OCI-LY3 (cell line): ENCODE measurements around the gene PARK7.
"Not testable (repeated sequence)": the region's sequence is repeated elsewhere in the genome, so short reads cannot be mapped to it uniquely, and the experiment has no call there.

Experiments used
- H2AFZ ChIP-seq: fragments of 200-600, 300-600 bp; shearing (Covaris generic); 2 replicates; pipeline ENCODE4 v1.6.0; 2014; ENCODE audit warnings: antibody characterized with exemption, low read depth, low read length
- H3K27ac ChIP-seq: fragments of 200-600, 300-600 bp; sonication (generic); 2 replicates; pipeline ENCODE4 v1.5.1; 2014; ENCODE audit warnings: mild to moderate bottlenecking, low read length, moderate library complexity, mixed read lengths
- H3K27me3 ChIP-seq: fragments of 200-600, 300-600 bp; sonication (generic); 2 replicates; pipeline ENCODE4 v1.6.1; 2014; ENCODE audit warnings: low read depth, low read length, mixed read lengths
- H3K36me3 ChIP-seq: fragments of 200-600, 300-600 bp; sonication (generic); replicated peaks from 2 replicates; pipeline ENCODE3; 2014; ENCODE audit warnings: low read depth, low read length, mixed read lengths
- H3K4me1 ChIP-seq: fragments of 300-600, 200-600 bp; sonication (generic); 2 replicates; pipeline ENCODE4 v1.6.1; 2014; ENCODE audit warnings: low read length, mixed read lengths
- H3K4me2 ChIP-seq: fragments of 200-600, 300-600 bp; sonication (generic); 2 replicates; pipeline ENCODE4 v1.6.1; 2014; ENCODE audit warnings: low read length, mixed read lengths
- H3K4me3 ChIP-seq: fragments of 300-600, 200-600 bp; sonication (generic); 2 replicates; pipeline ENCODE4 v1.5.1; 2014; ENCODE audit warnings: antibody characterized with exemption, mild to moderate bottlenecking, low read length, moderate library complexity
- H3K79me2 ChIP-seq: fragments of 300-600, 200-600 bp; shearing (Covaris generic); 2 replicates; pipeline ENCODE4 v1.6.1; 2014; ENCODE audit warnings: mild to moderate bottlenecking, low read length, mixed read lengths
- H3K9ac ChIP-seq: fragments of 300-600, 200-600 bp; shearing (Covaris generic); 2 replicates; pipeline ENCODE4 v1.6.0; 2014; ENCODE audit warnings: mild to moderate bottlenecking, low read length, moderate library complexity
- H3K9me3 ChIP-seq: fragments of 200-600, 300-600 bp; shearing (Covaris generic); 2 replicates; pipeline ENCODE4 v1.6.1; 2014; ENCODE audit warnings: low read length, mixed read lengths; ENCODE audit not compliant: insufficient read depth
- H4K20me1 ChIP-seq: fragments of 200-600, 300-600 bp; sonication (generic); 2 replicates; pipeline ENCODE4 v1.6.1; 2016; ENCODE audit warnings: low read length, mixed read lengths; ENCODE audit not compliant: insufficient read depth
- CTCF ChIP-seq: fragments of 200-600, 300-600 bp; sonication (generic); IDR thresholded peaks from 2 replicates; pipeline ENCODE4 v1.5.1; 2014; ENCODE audit warnings: antibody characterized with exemption, low read length, low read depth
- EZH2phosphoT487 ChIP-seq: fragments of 200-600 bp; shearing (Covaris generic); IDR thresholded peaks from 2 replicates; pipeline ENCODE4 v1.6.1; 2018; ENCODE audit warnings: antibody characterized with exemption, mixed run types, low read depth

PARK7 gene

GRCh38 chr1:7943251-7943650, 18.3 kb upstream of the PARK7 start:
- H4K20me1 ChIP-seq, result no peaks in the 10 kb centered on the region
- H3K27ac ChIP-seq, result no peak overlapping the region
- H3K9ac ChIP-seq, result no peak overlapping the region
- H3K4me2 ChIP-seq, result no peak overlapping the region
- no peaks in the 10 kb centered on the region for H3K27me3 ChIP-seq
- peaks cover 8% of the 10 kb centered on the region; the same call in 1 of the 2 replicates for H3K4me1 ChIP-seq
- H3K36me3 ChIP-seq, result no peaks in the 10 kb centered on the region
- H3K4me3 ChIP-seq, result no peak overlapping the region
- H3K9me3 ChIP-seq, result no peaks in the 10 kb centered on the region
- H3K79me2 ChIP-seq, result no peaks in the 10 kb centered on the region
- TF ChIP-seq CTCF, result no peak
- no peak for TF ChIP-seq EZH2phosphoT487
- H2AFZ ChIP-seq, result no peak overlapping the region

- TF ChIP-seq EZH2phosphoT487 (no peak), CTCF (no peak)
Observed at GRCh38 chr1:7948960-7949359, 12.6 kb upstream of the PARK7 start.

GRCh38 chr1:7952791-7953190, 8.7 kb upstream of the PARK7 start:
- H2AFZ ChIP-seq, H3K4me1 ChIP-seq, H3K27me3 ChIP-seq, H3K9me3 ChIP-seq, H3K4me3 ChIP-seq, H3K9ac ChIP-seq, H3K36me3 ChIP-seq, H4K20me1 ChIP-seq, H3K27ac ChIP-seq, H3K79me2 ChIP-seq, H3K4me2 ChIP-seq: not testable (repeated sequence)

More at GRCh38 chr1:7948960-7949359, 12.6 kb upstream of the PARK7 start:
- Histone ChIP-seq H3K27me3 (no peaks in the 10 kb centered on the region), H2AFZ (no peak overlapping the region), H3K4me3 (no peak overlapping the region), H3K27ac (no peak overlapping the region), H3K4me2 (no peak overlapping the region), H3K36me3 (no peaks in the 10 kb centered on the region), H3K79me2 (no peaks in the 10 kb centered on the region), H3K4me1 (no peaks in the 10 kb centered on the region), H3K9ac (no peak overlapping the region), H4K20me1 (no peaks in the 10 kb centered on the region), H3K9me3 (no peaks in the 10 kb centered on the region)

- Histone ChIP-seq H3K4me1 (no peaks in the 10 kb centered on the region), H2AFZ (peak overlapping the region; percentile 88), H3K4me3 (peak overlapping the region; percentile 87), H3K9ac (peak overlapping the region; percentile 78), H3K36me3 (no peaks in the 10 kb centered on the region), H4K20me1 (no peaks in the 10 kb centered on the region), H3K27me3 (no peaks in the 10 kb centered on the region), H3K9me3 (no peaks in the 10 kb centered on the region), H3K27ac (peak overlapping the region; percentile 71), H3K79me2 (no peaks in the 10 kb centered on the region), H3K4me2 (peak overlapping the region; percentile 86)
- TF ChIP-seq CTCF (no peak), EZH2phosphoT487 (no peak)
Observed at GRCh38 chr1:7953850-7954609, 7.5 kb upstream of the PARK7 start.
